SJSA1 (cell line): Measurements from ENCODE around the gene DHRS9. TPM values are rescaled to one million over a fixed set of nuclear protein-coding genes. Genes with fewer than 3 reads are reported as not detected.
"Not testable (repeated sequence)": the region's sequence is repeated elsewhere in the genome, so short reads cannot be mapped to it uniquely, and the experiment has no call there.

ENCODE experiments used
- DNase-seq, 2 experiments: peaks; one replicate each; pipeline ENCODE4 v3.0.0-alpha.2; 2015 to 2020; ENCODE audit warnings: low spot score in 2 of 2, low read depth in 1 of 2
- H3K27ac ChIP-seq: fragments of 250-450 bp; sonication (Bioruptor Pico); 2 replicates; pipeline ENCODE4 v1.5.1; 2020; ENCODE audit warnings: mild to moderate bottlenecking, moderate library complexity
- H3K27me3 ChIP-seq: fragments of 250-450 bp; sonication (Bioruptor Pico); replicated peaks from 2 replicates; pipeline ENCODE4 v1.5.1; 2020; ENCODE audit warnings: mild to moderate bottlenecking, moderate library complexity
- H3K36me3 ChIP-seq: fragments of 250-450 bp; sonication (Bioruptor Pico); 2 replicates; pipeline ENCODE4 v1.5.1; 2020; ENCODE audit warnings: mild to moderate bottlenecking
- H3K4me1 ChIP-seq: fragments of 250-450 bp; sonication (Bioruptor Pico); replicated peaks from 2 replicates; pipeline ENCODE4 v1.6.1; 2021; ENCODE audit warnings: mild to moderate bottlenecking
- H3K4me3 ChIP-seq: fragments of 250-450 bp; sonication (Bioruptor Pico); 2 replicates; pipeline ENCODE4 v1.5.1; 2020; ENCODE audit warnings: mild to moderate bottlenecking
- H3K9me3 ChIP-seq: fragments of 250-450 bp; sonication (Bioruptor Pico); replicated peaks from 2 replicates; pipeline ENCODE4 v1.5.1; 2020; ENCODE audit warnings: mild to moderate bottlenecking
- total RNA-seq: library from RNA; depleted of rRNA; stranded (reverse); fragments of >200 nt; shearing (Covaris generic); gene quantifications from 2 replicates; pipeline ENCODE4 v1.2.3, GENCODE V29; 2014

DHRS9 gene
- total RNA-seq, 1 experiment from 2014 or later, result 0.11 TPM

GRCh38 chr2:169046440-169047151 lies 22.8 kb upstream of the DHRS9 start:
- no peak for DNase-seq
- 0 out of 2 replicates have a peak, but pooled peaks cover 3% of the 10 kb centered on the region for H3K4me1 ChIP-seq
- no peak overlapping the region for H3K4me3 ChIP-seq
- peaks cover 6% of the 10 kb centered on the region for H3K9me3 ChIP-seq
- H3K36me3 ChIP-seq, result no peaks in the 10 kb centered on the region
- no peaks in the 10 kb centered on the region for H3K27me3 ChIP-seq
- no peak overlapping the region for H3K27ac ChIP-seq

- no peaks in the 10 kb centered on the region for H3K27me3 ChIP-seq
These were observed 21.8 kb upstream of the DHRS9 start for GRCh38 chr2:169047256-169048250.

GRCh38 chr2:169049142-169049541 lies 20.2 kb upstream of the DHRS9 start:
- Histone ChIP-seq H3K27ac (no peak overlapping the region), H3K4me1 (0 out of 2 replicates have a peak, but pooled peaks cover 3% of the 10 kb centered on the region), H3K36me3 (no peaks in the 10 kb centered on the region), H3K27me3 (no peaks in the 10 kb centered on the region), H3K4me3 (no peak overlapping the region), H3K9me3 (no peaks in the 10 kb centered on the region)
- DNase-seq, result no peak

More at GRCh38 chr2:169047256-169048250, 21.8 kb upstream of the DHRS9 start:
- Histone ChIP-seq H3K4me3 (no peak overlapping the region), H3K4me1 (0 out of 2 replicates have a peak, but pooled peaks cover 3% of the 10 kb centered on the region), H3K27ac (no peak overlapping the region), H3K36me3 (no peaks in the 10 kb centered on the region), H3K9me3 (peaks cover under 1% of the 10 kb centered on the region)
- no peak for DNase-seq

- H3K27ac ChIP-seq, result no peak overlapping the region
- no peak overlapping the region for H3K4me3 ChIP-seq
- 0 out of 2 replicates have a peak, but pooled peaks cover 3% of the 10 kb centered on the region for H3K4me1 ChIP-seq
- no peaks in the 10 kb centered on the region for H3K36me3 ChIP-seq
- peaks cover 7% of the 10 kb centered on the region for H3K9me3 ChIP-seq
- no peak for DNase-seq
- no peaks in the 10 kb centered on the region for H3K27me3 ChIP-seq
These were observed 18.7 kb upstream of the DHRS9 start for GRCh38 chr2:169050476-169051240.

GRCh38 chr2:169054575-169054974 lies 14.8 kb upstream of the DHRS9 start:
- H3K4me3 ChIP-seq, H3K36me3 ChIP-seq, H3K27me3 ChIP-seq, H3K4me1 ChIP-seq, H3K27ac ChIP-seq, H3K9me3 ChIP-seq, DNase-seq: not testable (repeated sequence)

GRCh38 chr2:169064199-169064598 lies 5.2 kb upstream of the DHRS9 start:
- not testable (repeated sequence) for H3K27ac ChIP-seq, H3K4me3 ChIP-seq, H3K27me3 ChIP-seq, H3K9me3 ChIP-seq, H3K36me3 ChIP-seq, H3K4me1 ChIP-seq, DNase-seq

GRCh38 chr2:169065422-169065821 lies 3.9 kb upstream of the DHRS9 start:
- Histone ChIP-seq H3K4me3 (no peak overlapping the region), H3K36me3 (no peaks in the 10 kb centered on the region), H3K27ac (no peak overlapping the region), H3K4me1 (peaks cover 10% of the 10 kb centered on the region), H3K9me3 (no peaks in the 10 kb centered on the region), H3K27me3 (no peaks in the 10 kb centered on the region)
- DNase-seq, result no peak

- H3K36me3 ChIP-seq, result no peaks in the 10 kb centered on the region
- H3K27ac ChIP-seq, result no peak overlapping the region
- DNase-seq, result no peak
- H3K9me3 ChIP-seq, result no peaks in the 10 kb centered on the region
- H3K4me3 ChIP-seq, result no peak overlapping the region
- H3K27me3 ChIP-seq, result no peaks in the 10 kb centered on the region
- peaks cover 10% of the 10 kb centered on the region for H3K4me1 ChIP-seq
These were observed 3.4 kb upstream of the DHRS9 start for GRCh38 chr2:169065864-169066517.

- no peaks in the 10 kb centered on the region for H3K27me3 ChIP-seq
- DNase-seq, result no peak
- H3K4me1 ChIP-seq, result peaks cover 10% of the 10 kb centered on the region
- no peaks in the 10 kb centered on the region for H3K36me3 ChIP-seq
- no peak overlapping the region for H3K27ac ChIP-seq
- no peak overlapping the region for H3K4me3 ChIP-seq
- no peaks in the 10 kb centered on the region for H3K9me3 ChIP-seq
These were observed 2.5 kb upstream of the DHRS9 start for GRCh38 chr2:169066897-169067296.

- H3K27me3 ChIP-seq, result no peaks in the 10 kb centered on the region
- DNase-seq, result no peak
- peaks cover 10% of the 10 kb centered on the region for H3K4me1 ChIP-seq
- no peaks in the 10 kb centered on the region for H3K9me3 ChIP-seq
- H3K4me3 ChIP-seq, result no peak overlapping the region
- no peaks in the 10 kb centered on the region for H3K36me3 ChIP-seq
- no peak overlapping the region for H3K27ac ChIP-seq
These were observed 470 bp downstream of the DHRS9 start for GRCh38 chr2:169069833-169070232.

- DNase-seq, result no peak
- Histone ChIP-seq H3K9me3 (no peaks in the 10 kb centered on the region), H3K27ac (no peak overlapping the region), H3K27me3 (no peaks in the 10 kb centered on the region), H3K36me3 (no peaks in the 10 kb centered on the region), H3K4me1 (peaks cover 10% of the 10 kb centered on the region), H3K4me3 (no peak overlapping the region)
These were observed 2.1 kb downstream of the DHRS9 start for GRCh38 chr2:169071455-169071854.

- H3K4me1 ChIP-seq, result peaks cover 10% of the 10 kb centered on the region
- no peak for DNase-seq
- H3K4me3 ChIP-seq, result no peak overlapping the region
- H3K27ac ChIP-seq, result no peak overlapping the region
- H3K36me3 ChIP-seq, result no peaks in the 10 kb centered on the region
- H3K9me3 ChIP-seq, result no peaks in the 10 kb centered on the region
- no peaks in the 10 kb centered on the region for H3K27me3 ChIP-seq
These were observed 3.0 kb downstream of the DHRS9 start for GRCh38 chr2:169072163-169072925.
